ENCODE measurements around the gene MATCAP1.

Gene MATCAP1

DNA sequence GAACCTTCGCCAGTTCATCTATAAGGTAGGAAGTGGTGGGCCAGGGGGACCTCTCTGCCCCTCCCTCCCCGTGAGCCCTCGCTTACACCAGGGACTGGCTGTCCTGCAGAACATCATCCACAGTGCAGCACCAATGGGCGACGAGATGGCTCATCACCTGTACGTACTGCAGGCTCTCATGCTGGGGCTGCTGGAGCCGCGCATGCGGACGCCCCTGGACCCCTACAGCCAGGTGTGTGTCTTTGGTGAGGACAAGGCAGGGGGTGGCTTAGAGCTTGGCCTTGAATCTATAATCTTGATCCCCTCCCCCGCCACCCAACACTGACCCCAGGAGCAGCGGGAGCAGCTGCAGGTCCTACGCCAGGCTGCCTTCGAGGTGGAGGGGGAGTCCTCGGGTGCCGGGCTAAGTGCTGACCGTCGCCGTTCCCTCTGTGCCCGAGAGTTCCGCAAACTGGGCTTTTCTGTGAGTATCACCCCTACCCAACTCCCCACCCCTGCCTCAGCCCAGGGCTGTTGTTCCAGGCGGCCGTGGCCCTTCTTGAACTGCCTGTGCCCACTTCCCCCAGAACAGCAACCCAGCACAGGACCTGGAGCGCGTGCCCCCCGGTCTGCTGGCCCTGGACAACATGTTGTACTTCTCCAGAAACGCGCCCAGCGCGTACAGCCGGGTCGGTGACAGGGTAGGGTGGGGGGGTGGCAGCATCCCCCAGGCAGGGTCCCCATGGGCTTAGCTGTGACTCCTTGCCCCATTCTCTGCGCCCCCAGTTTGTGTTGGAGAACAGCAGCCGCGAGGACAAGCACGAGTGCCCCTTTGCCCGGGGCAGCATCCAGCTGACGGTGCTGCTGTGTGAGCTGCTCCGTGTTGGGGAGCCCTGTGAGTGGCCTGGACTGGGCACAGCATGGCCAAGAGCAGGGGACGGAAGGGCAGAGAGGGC is 17.9 kb upstream of the MATCAP1 start:
- TF ChIP-seq EP300 (IDR thresholded peaks at IDR 0.05; ENCODE audit: borderline replicate concordance): no peak
- TF ChIP-seq YY1 (IDR thresholded peaks at IDR 0.05; ENCODE audit: low read depth): no peak
- TF ChIP-seq TAF1 (IDR thresholded peaks at IDR 0.05; ENCODE audit: low read depth): no peak
- TF ChIP-seq, protein P1, sequence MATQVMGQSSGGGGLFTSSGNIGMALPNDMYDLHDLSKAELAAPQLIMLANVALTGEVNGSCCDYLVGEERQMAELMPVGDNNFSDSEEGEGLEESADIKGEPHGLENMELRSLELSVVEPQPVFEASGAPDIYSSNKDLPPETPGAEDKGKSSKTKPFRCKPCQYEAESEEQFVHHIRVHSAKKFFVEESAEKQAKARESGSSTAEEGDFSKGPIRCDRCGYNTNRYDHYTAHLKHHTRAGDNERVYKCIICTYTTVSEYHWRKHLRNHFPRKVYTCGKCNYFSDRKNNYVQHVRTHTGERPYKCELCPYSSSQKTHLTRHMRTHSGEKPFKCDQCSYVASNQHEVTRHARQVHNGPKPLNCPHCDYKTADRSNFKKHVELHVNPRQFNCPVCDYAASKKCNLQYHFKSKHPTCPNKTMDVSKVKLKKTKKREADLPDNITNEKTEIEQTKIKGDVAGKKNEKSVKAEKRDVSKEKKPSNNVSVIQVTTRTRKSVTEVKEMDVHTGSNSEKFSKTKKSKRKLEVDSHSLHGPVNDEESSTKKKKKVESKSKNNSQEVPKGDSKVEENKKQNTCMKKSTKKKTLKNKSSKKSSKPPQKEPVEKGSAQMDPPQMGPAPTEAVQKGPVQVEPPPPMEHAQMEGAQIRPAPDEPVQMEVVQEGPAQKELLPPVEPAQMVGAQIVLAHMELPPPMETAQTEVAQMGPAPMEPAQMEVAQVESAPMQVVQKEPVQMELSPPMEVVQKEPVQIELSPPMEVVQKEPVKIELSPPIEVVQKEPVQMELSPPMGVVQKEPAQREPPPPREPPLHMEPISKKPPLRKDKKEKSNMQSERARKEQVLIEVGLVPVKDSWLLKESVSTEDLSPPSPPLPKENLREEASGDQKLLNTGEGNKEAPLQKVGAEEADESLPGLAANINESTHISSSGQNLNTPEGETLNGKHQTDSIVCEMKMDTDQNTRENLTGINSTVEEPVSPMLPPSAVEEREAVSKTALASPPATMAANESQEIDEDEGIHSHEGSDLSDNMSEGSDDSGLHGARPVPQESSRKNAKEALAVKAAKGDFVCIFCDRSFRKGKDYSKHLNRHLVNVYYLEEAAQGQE (IDR thresholded peaks at IDR 0.05; ENCODE audit: low read depth): no peak
- TF ChIP-seq CEBPB (IDR thresholded peaks at IDR 0.05): no peak
- no peak for TF ChIP-seq TEAD4 (IDR thresholded peaks at IDR 0.05)
- TF ChIP-seq TCF12 (IDR thresholded peaks at IDR 0.05; ENCODE audit: low read depth): no peak
- TF ChIP-seq, protein P2, sequence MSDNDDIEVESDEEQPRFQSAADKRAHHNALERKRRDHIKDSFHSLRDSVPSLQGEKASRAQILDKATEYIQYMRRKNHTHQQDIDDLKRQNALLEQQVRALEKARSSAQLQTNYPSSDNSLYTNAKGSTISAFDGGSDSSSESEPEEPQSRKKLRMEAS (IDR thresholded peaks at IDR 0.05): no peak
- TF ChIP-seq ZBTB7A (IDR thresholded peaks at IDR 0.05; ENCODE audit: low read depth): no peak
- no peak for TF ChIP-seq CREB1 (IDR thresholded peaks at IDR 0.05; ENCODE audit: low read depth)
- TF ChIP-seq NFIC (IDR thresholded peaks at IDR 0.05): no peak
- no peak for TF ChIP-seq EGR1 (IDR thresholded peaks at IDR 0.05)
- TF ChIP-seq RAD21 (IDR thresholded peaks at IDR 0.05; ENCODE audit: low read depth): no peak
- TF ChIP-seq, protein P3, sequence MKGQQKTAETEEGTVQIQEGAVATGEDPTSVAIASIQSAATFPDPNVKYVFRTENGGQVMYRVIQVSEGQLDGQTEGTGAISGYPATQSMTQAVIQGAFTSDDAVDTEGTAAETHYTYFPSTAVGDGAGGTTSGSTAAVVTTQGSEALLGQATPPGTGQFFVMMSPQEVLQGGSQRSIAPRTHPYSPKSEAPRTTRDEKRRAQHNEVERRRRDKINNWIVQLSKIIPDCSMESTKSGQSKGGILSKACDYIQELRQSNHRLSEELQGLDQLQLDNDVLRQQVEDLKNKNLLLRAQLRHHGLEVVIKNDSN (IDR thresholded peaks at IDR 0.05): no peak
- no peak for TF ChIP-seq FOXM1 (IDR thresholded peaks at IDR 0.05; ENCODE audit: borderline replicate concordance, low read depth)

DNA sequence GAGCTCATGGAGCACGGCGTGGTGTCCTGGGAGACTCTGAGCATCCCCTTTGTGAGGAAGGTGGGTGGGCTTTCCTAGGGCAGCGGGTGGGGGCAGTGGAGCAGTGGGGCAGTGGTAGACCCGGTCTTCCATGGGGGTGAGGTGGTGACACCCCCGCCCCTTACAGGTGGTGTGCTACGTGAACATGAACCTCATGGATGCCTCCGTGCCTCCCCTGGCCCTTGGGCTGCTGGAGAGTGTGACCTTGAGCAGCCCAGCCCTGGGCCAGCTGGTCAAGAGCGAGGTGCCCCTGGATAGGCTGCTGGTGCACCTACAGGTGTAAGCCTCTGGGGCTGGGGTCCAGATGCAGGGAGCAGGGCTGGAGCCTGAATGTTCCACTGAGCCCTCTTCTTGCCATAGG is 16.7 kb upstream of the MATCAP1 start:
- no peak for TF ChIP-seq TEAD4 (IDR thresholded peaks at IDR 0.05)

DNA sequence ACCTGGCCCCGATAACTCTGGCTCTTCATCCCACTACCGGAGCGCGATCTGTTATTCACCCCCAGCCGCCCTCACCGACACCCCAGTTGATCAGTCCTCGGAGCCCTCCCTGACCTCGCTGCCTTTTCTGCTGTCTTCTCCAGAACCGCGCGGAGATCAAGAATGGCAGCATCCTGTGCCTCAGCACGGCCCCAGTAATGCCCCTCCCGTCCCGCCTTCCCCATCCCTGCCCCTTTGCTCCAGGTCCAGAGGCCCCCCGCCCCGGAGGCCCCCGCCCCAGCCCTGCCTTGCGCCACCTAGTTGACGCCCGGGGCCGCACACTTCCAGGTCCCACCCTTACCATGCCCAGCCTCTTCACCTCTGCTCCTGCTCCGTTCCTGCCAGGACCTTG is 16.0 kb upstream of the MATCAP1 start:
- TF ChIP-seq, protein P3 (IDR thresholded peaks at IDR 0.05): no peak

DNA sequence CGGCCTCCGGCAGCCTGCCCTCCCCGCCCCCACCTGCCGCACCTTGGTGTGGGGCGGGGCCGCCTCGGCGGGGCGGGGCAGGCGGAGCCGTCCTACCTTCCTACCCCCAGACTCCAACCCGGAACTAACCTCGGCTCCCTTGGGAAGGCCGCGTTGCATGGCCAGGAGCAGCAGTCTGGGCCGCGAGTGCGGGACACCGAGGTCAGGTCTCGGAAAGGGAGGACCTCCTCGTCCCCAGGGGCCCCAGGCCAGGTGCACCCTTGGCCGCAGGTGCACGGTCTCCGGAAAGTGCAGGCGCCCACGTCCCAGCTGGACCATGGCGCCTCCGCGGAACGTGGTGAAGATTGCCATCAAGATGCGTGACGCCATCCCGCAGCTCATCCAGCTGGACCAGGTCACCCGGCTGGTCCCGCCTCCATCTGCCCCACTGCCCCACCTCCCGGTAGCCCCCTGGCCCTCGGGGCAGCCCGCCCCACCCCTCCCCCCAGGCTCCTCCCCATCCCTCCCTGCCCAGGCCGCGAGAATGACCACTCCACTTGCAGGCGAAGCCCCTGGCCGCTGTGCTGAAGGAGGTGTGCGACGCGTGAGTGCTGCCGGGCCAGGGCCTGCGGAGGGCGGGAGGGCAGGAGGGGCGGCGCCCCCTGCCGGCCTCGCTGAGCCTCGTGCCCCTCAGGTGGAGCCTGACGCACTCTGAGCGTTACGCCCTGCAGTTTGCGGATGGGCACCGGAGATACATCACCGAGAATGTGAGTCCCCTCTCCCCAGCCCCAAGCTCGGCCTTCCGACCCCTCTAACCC is 15.4 kb upstream of the MATCAP1 start, which contains the start of gene ELMO3:
ELMO3 (plus strand) TSS at position 121 of the 797 bp plus-strand sequence; CDS start at position 317, 196 bp downstream.
- TF ChIP-seq TAF1 (IDR thresholded peaks at IDR 0.05; ENCODE audit: low read depth): peak; percentile 44; the same call in 1 of the 2 replicates
- TF ChIP-seq TEAD4 (IDR thresholded peaks at IDR 0.05): no peak
- TF ChIP-seq TCF12 (IDR thresholded peaks at IDR 0.05; ENCODE audit: low read depth): peak; percentile 53; the same call in 1 of the 2 replicates
- TF ChIP-seq RAD21 (IDR thresholded peaks at IDR 0.05; ENCODE audit: low read depth): peak; percentile 7; the same call in 1 of the 2 replicates
- no peak for TF ChIP-seq CREB1 (IDR thresholded peaks at IDR 0.05; ENCODE audit: low read depth)
- 0 out of 2 replicates have a peak, but pooled peaks have one; percentile 20 for TF ChIP-seq EP300 (IDR thresholded peaks at IDR 0.05; ENCODE audit: borderline replicate concordance)
- TF ChIP-seq, protein P1 (IDR thresholded peaks at IDR 0.05; ENCODE audit: low read depth): no peak
- TF ChIP-seq, protein P3 (IDR thresholded peaks at IDR 0.05): 0 out of 2 replicates have a peak, but pooled peaks have one; percentile 13
- TF ChIP-seq EGR1 (IDR thresholded peaks at IDR 0.05): no peak
- no peak for TF ChIP-seq CEBPB (IDR thresholded peaks at IDR 0.05)
- no peak for TF ChIP-seq FOXM1 (IDR thresholded peaks at IDR 0.05; ENCODE audit: borderline replicate concordance, low read depth)
- TF ChIP-seq ZBTB7A (IDR thresholded peaks at IDR 0.05; ENCODE audit: low read depth): no peak
- no peak for TF ChIP-seq NFIC (IDR thresholded peaks at IDR 0.05)
- TF ChIP-seq, protein P2 (IDR thresholded peaks at IDR 0.05): peak; percentile 37

DNA sequence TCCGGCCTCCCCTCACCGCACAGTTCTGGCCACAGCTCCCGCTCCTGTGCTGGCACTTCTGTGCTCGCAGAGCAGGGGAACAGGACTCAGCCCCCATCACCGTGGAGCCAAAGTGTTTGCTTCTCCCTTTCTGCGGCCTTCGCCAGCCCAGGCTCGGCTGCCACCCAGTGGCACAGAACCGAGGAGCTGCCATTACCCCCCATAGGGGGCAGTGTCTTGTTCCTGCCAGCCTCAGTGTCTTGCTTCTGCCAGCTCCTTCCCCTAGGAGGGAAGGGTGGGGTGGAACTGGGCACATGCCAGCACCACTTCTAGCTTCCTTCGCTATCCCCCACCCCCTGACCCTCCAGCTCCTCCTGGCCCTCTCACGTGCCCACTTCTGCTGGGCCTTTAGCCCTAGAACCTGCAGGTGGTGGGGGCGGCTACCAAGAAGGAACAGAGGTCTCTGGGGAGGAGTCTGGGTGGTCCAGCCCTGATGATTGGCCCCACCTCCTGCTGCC is 14.5 kb upstream of the MATCAP1 start:
- TF ChIP-seq NFIC (IDR thresholded peaks at IDR 0.05): 0 out of 2 replicates have a peak, but pooled peaks have one; percentile 21
- TF ChIP-seq FOXM1 (IDR thresholded peaks at IDR 0.05; ENCODE audit: borderline replicate concordance, low read depth): no peak
- no peak for TF ChIP-seq TCF12 (IDR thresholded peaks at IDR 0.05; ENCODE audit: low read depth)
- TF ChIP-seq ZBTB7A (IDR thresholded peaks at IDR 0.05; ENCODE audit: low read depth): 0 out of 2 replicates have a peak, but pooled peaks have one; percentile 49
- no peak for TF ChIP-seq EGR1 (IDR thresholded peaks at IDR 0.05)
- TF ChIP-seq, protein P1 (IDR thresholded peaks at IDR 0.05; ENCODE audit: low read depth): no peak
- TF ChIP-seq RAD21 (IDR thresholded peaks at IDR 0.05; ENCODE audit: low read depth): peak; percentile 41; the same call in 1 of the 2 replicates
- TF ChIP-seq, protein P2 (IDR thresholded peaks at IDR 0.05): no peak
- TF ChIP-seq CEBPB (IDR thresholded peaks at IDR 0.05): no peak
- no peak for TF ChIP-seq TAF1 (IDR thresholded peaks at IDR 0.05; ENCODE audit: low read depth)
- no peak for TF ChIP-seq YY1 (IDR thresholded peaks at IDR 0.05; ENCODE audit: low read depth)
- TF ChIP-seq CREB1 (IDR thresholded peaks at IDR 0.05; ENCODE audit: low read depth): no peak
- no peak for TF ChIP-seq EP300 (IDR thresholded peaks at IDR 0.05; ENCODE audit: borderline replicate concordance)
- no peak for TF ChIP-seq TEAD4 (IDR thresholded peaks at IDR 0.05)
- TF ChIP-seq, protein P3 (IDR thresholded peaks at IDR 0.05): no peak

Data from Ishikawa (cell line).